Measurements from ENCODE around the gene ACTR3. TPM values are rescaled to one million over a fixed set of nuclear protein-coding genes. Genes with fewer than 3 reads are reported as not detected.
A peak's percentile ranks its signal among the peaks of the same experiment; 100 is the strongest.

ACTR3 gene
- total and polyA plus RNA-seq, 10 of the 15 experiments (the other 5 are each of a cell fraction or from before 2014, with no cell fraction given) = 79.1 to 616 (median 471) TPM

DNA sequence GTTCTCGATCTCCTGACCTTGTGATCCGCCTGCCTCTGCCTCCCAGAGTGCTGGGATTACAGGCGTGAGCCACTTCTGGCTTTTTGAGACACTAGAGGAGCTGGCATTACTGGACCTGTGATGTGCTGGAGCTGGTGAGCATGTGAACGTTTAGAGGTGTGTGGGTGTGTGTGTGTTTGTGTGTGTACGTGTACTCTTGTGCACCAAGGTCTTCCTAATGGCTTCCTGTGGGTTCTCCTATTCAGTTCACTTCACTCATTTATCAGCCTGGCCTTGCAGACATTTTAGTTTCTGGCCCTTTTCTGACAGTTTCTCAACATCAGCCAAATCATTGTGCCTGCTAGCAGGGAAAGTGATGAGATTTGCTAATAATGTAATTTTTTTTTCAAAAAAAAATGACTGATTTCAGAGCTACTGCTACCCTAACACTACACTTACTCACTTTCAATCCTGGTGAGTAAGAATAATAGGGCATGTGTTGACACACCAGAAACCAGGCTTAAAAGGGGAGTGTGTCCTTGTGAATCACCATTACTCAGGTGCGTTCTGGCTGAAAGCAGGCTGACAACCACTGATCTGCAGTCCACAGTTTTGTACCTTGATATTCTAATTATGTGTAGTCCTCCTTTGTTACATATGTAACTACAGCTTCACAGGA is 41.0 kb upstream of the ACTR3 start:
- BruUV-seq (replicated peaks) = no TSS peak
- Histone ChIP-seq H3K36me3 (ENCODE audit: control insufficient read depth in 2 of 2, insufficient read depth in 2 of 2, low read length in 1 of 2) (no peaks in the 10 kb centered on the region), H2AFZ (ENCODE audit: control insufficient read depth, low read depth, low read length) (no peak overlapping the region), H3K27me3 (replicated peaks in 1 of 2; ENCODE audit: control insufficient read depth in 2 of 2, insufficient read depth in 2 of 2, low read length in 1 of 2) (no peaks in the 10 kb centered on the region), H3K4me2 (ENCODE audit: control insufficient read depth, insufficient read depth) (no peak overlapping the region), H3K4me3 (no peak overlapping the region), H3K79me2 (ENCODE audit: control insufficient read depth, insufficient read depth, low read length) (no peaks in the 10 kb centered on the region), H3K9ac (ENCODE audit: control insufficient read depth, insufficient read depth, low read length) (no peak overlapping the region), H4K20me1 (ENCODE audit: control insufficient read depth, insufficient read depth) (no peaks in the 10 kb centered on the region), H3K9me3 (replicated peaks; ENCODE audit: control insufficient read depth, insufficient read depth, low read length) (no peaks in the 10 kb centered on the region), H3K4me1 (ENCODE audit: control insufficient read depth, insufficient read depth, low read length) (no peaks in the 10 kb centered on the region), H3K27ac (ENCODE audit: control insufficient read depth, insufficient read depth) (no peak overlapping the region)
- ChIA-PET SMC1A (ENCODE audit: uncharacterized antibody, unreplicated experiment) (interaction anchor here (1.0 kb wide), 1 partner anchor 14 kb away, joined by 3 read pairs; no protein-coding TSS in a partner anchor), CTCF (interaction anchor here (0.5 to 0.7 kb wide), 2 partner anchors 128 to 245 kb away, joined by 3 to 4 read pairs; no protein-coding TSS in a partner anchor), POLR2A (no interaction called here), RAD21 (ENCODE audit: unreplicated experiment) (no interaction called here)
- intact Hi-C loops (cut with micrococcal nuclease; ENCODE audit: unreplicated experiment) (loop anchor here (5.0 kb wide), 1 partner anchor 38 kb away; no protein-coding TSS in a partner anchor), in situ Hi-C loops (cut with MboI) (no loop called here)
- ATAC-seq (peak; percentile 71), FAIRE-seq (no peak), DNase-seq (ENCODE audit: low read depth, low spot score) (no peak)
- WGBS (ENCODE audit: insufficient coverage, insufficient replicate concordance, low lambda C conversion rate, missing lambda C conversion rate) = 40% methylated on average over 6 of the region's 6 CpGs
- TF ChIP-seq JUNB (IDR thresholded peaks at IDR 0.05) (peak; percentile 48; the same call in 1 of the 2 replicates), RUNX3 (IDR thresholded peaks at IDR 0.05; ENCODE audit: low read length) (no peak), BHLHE40 (IDR thresholded peaks at IDR 0.05; ENCODE audit: borderline replicate concordance in 1 of 2, low read depth in 2 of 2, low read length in 1 of 2) (no peak), POLR2A (IDR thresholded peaks at IDR 0.05; ENCODE audit: low read depth, low read length) (no peak), ZZZ3 (IDR thresholded peaks at IDR 0.05; ENCODE audit: control insufficient read depth, insufficient read length, low read depth) (no peak)
- TF ChIP-seq, protein P1, sequence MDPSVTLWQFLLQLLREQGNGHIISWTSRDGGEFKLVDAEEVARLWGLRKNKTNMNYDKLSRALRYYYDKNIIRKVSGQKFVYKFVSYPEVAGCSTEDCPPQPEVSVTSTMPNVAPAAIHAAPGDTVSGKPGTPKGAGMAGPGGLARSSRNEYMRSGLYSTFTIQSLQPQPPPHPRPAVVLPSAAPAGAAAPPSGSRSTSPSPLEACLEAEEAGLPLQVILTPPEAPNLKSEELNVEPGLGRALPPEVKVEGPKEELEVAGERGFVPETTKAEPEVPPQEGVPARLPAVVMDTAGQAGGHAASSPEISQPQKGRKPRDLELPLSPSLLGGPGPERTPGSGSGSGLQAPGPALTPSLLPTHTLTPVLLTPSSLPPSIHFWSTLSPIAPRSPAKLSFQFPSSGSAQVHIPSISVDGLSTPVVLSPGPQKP (IDR thresholded peaks at IDR 0.05; ENCODE audit: low read depth, low read length) = no peak
- TF ChIP-seq, protein P2, sequence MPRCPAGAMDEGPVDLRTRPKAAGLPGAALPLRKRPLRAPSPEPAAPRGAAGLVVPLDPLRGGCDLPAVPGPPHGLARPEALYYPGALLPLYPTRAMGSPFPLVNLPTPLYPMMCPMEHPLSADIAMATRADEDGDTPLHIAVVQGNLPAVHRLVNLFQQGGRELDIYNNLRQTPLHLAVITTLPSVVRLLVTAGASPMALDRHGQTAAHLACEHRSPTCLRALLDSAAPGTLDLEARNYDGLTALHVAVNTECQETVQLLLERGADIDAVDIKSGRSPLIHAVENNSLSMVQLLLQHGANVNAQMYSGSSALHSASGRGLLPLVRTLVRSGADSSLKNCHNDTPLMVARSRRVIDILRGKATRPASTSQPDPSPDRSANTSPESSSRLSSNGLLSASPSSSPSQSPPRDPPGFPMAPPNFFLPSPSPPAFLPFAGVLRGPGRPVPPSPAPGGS (IDR thresholded peaks at IDR 0.05; ENCODE audit: borderline replicate concordance, insufficient read depth, low read depth, low read length, poor library complexity, severe bottlenecking) = peak; percentile 58
